IPS-18a (cell line): ENCODE data around the gene TENT5C.

Experiments
- H3K27ac ChIP-seq: one replicate; pipeline ENCODE4 v1.5.1; 2013; ENCODE audit warnings: low read length
- H3K27me3 ChIP-seq: one replicate; pipeline ENCODE4 v1.6.1; 2013; ENCODE audit warnings: mild to moderate bottlenecking, low read length; ENCODE audit not compliant: control insufficient read depth, insufficient read depth
- H3K36me3 ChIP-seq: one replicate; pipeline ENCODE4 v1.6.1; 2013; ENCODE audit warnings: low read depth, low read length; ENCODE audit not compliant: control insufficient read depth
- H3K4me1 ChIP-seq: one replicate; pipeline ENCODE4 v1.6.1; 2013; ENCODE audit warnings: low read depth, low read length; ENCODE audit not compliant: control insufficient read depth
- H3K4me3 ChIP-seq: one replicate; pipeline ENCODE4 v1.5.1; 2013; ENCODE audit warnings: low read length
- H3K9ac ChIP-seq: one replicate; pipeline ENCODE4 v1.6.1; 2013; ENCODE audit warnings: mild to moderate bottlenecking, low read length, moderate library complexity
- H3K9me3 ChIP-seq: one replicate; pipeline ENCODE4 v1.6.1; 2013; ENCODE audit warnings: low read depth, low read length; ENCODE audit not compliant: control insufficient read depth

TENT5C gene

GRCh38 chr1:117565076-117565556, 40.7 kb upstream of the TENT5C start:
- Histone ChIP-seq H3K9me3 (no peaks in the 10 kb centered on the region), H3K36me3 (no peaks in the 10 kb centered on the region), H3K9ac (no peak overlapping the region), H3K4me3 (no peak overlapping the region), H3K4me1 (no peaks in the 10 kb centered on the region), H3K27me3 (no peaks in the 10 kb centered on the region), H3K27ac (no peak overlapping the region)

- Histone ChIP-seq H3K9ac (no peak overlapping the region), H3K36me3 (no peaks in the 10 kb centered on the region), H3K27ac (no peak overlapping the region), H3K27me3 (no peaks in the 10 kb centered on the region), H3K4me1 (no peaks in the 10 kb centered on the region), H3K9me3 (no peaks in the 10 kb centered on the region), H3K4me3 (no peak overlapping the region)
Measured at GRCh38 chr1:117565745-117566455, 39.9 kb upstream of the TENT5C start.

- Histone ChIP-seq H3K4me3 (no peak overlapping the region), H3K27me3 (no peaks in the 10 kb centered on the region), H3K27ac (no peak overlapping the region), H3K9ac (no peak overlapping the region), H3K9me3 (no peaks in the 10 kb centered on the region), H3K4me1 (no peaks in the 10 kb centered on the region), H3K36me3 (no peaks in the 10 kb centered on the region)
Measured at GRCh38 chr1:117566556-117566955, 39.3 kb upstream of the TENT5C start.

- no peaks in the 10 kb centered on the region for H3K27me3 ChIP-seq
- no peak overlapping the region for H3K27ac ChIP-seq
Measured at GRCh38 chr1:117567435-117567834, 38.4 kb upstream of the TENT5C start.

GRCh38 chr1:117567976-117568375, 37.9 kb upstream of the TENT5C start:
- Histone ChIP-seq H3K9me3 (no peaks in the 10 kb centered on the region), H3K9ac (no peak overlapping the region), H3K36me3 (no peaks in the 10 kb centered on the region), H3K27ac (no peak overlapping the region), H3K4me1 (no peaks in the 10 kb centered on the region), H3K27me3 (no peaks in the 10 kb centered on the region), H3K4me3 (no peak overlapping the region)

More at GRCh38 chr1:117567435-117567834, 38.4 kb upstream of the TENT5C start:
- no peaks in the 10 kb centered on the region for H3K36me3 ChIP-seq
- no peaks in the 10 kb centered on the region for H3K4me1 ChIP-seq
- H3K9me3 ChIP-seq: no peaks in the 10 kb centered on the region
- H3K9ac ChIP-seq: no peak overlapping the region
- H3K4me3 ChIP-seq: no peak overlapping the region

GRCh38 chr1:117568999-117569398, 36.8 kb upstream of the TENT5C start:
- Histone ChIP-seq H3K9ac (no peak overlapping the region), H3K4me1 (no peaks in the 10 kb centered on the region), H3K27ac (no peak overlapping the region), H3K4me3 (no peak overlapping the region), H3K27me3 (no peaks in the 10 kb centered on the region), H3K36me3 (no peaks in the 10 kb centered on the region), H3K9me3 (no peaks in the 10 kb centered on the region)

GRCh38 chr1:117569856-117570255, 36.0 kb upstream of the TENT5C start:
- Histone ChIP-seq H3K9ac (no peak overlapping the region), H3K9me3 (no peaks in the 10 kb centered on the region), H3K27me3 (no peaks in the 10 kb centered on the region), H3K4me1 (peaks cover 6% of the 10 kb centered on the region), H3K4me3 (no peak overlapping the region), H3K36me3 (no peaks in the 10 kb centered on the region), H3K27ac (no peak overlapping the region)

GRCh38 chr1:117570988-117571409, 34.8 kb upstream of the TENT5C start:
- Histone ChIP-seq H3K9me3 (no peaks in the 10 kb centered on the region), H3K9ac (no peak overlapping the region), H3K36me3 (no peaks in the 10 kb centered on the region), H3K4me1 (peaks cover 7% of the 10 kb centered on the region), H3K27me3 (no peaks in the 10 kb centered on the region), H3K27ac (no peak overlapping the region), H3K4me3 (no peak overlapping the region)

GRCh38 chr1:117571496-117571895, 34.4 kb upstream of the TENT5C start:
- Histone ChIP-seq H3K36me3 (no peaks in the 10 kb centered on the region), H3K27ac (no peak overlapping the region), H3K9me3 (no peaks in the 10 kb centered on the region), H3K4me1 (peaks cover 7% of the 10 kb centered on the region), H3K4me3 (no peak overlapping the region), H3K27me3 (no peaks in the 10 kb centered on the region), H3K9ac (no peak overlapping the region)

- H3K9ac ChIP-seq: no peak overlapping the region
- H3K27ac ChIP-seq: no peak overlapping the region
- H3K9me3 ChIP-seq: no peaks in the 10 kb centered on the region
- no peaks in the 10 kb centered on the region for H3K27me3 ChIP-seq
- H3K36me3 ChIP-seq: no peaks in the 10 kb centered on the region
- no peak overlapping the region for H3K4me3 ChIP-seq
- H3K4me1 ChIP-seq: peaks cover 7% of the 10 kb centered on the region
Measured at GRCh38 chr1:117572546-117572945, 33.3 kb upstream of the TENT5C start.

GRCh38 chr1:117573386-117574023, 32.3 kb upstream of the TENT5C start:
- Histone ChIP-seq H3K36me3 (no peaks in the 10 kb centered on the region), H3K9ac (no peak overlapping the region), H3K4me1 (peaks cover 7% of the 10 kb centered on the region)

More at GRCh38 chr1:117573386-117574023, 32.3 kb upstream of the TENT5C start:
- no peaks in the 10 kb centered on the region for H3K9me3 ChIP-seq
- H3K27ac ChIP-seq: no peak overlapping the region
- no peak overlapping the region for H3K4me3 ChIP-seq
- H3K27me3 ChIP-seq: no peaks in the 10 kb centered on the region
